ENCODE results near the gene EFNA2. TPM values are rescaled to one million over a fixed set of nuclear protein-coding genes. Genes with fewer than 3 reads are reported as not detected.
A peak's percentile ranks its signal among the peaks of the same experiment; 100 is the strongest.

EFNA2 gene
- polyA plus RNA-seq, 3 donors, result not detected

DNA sequence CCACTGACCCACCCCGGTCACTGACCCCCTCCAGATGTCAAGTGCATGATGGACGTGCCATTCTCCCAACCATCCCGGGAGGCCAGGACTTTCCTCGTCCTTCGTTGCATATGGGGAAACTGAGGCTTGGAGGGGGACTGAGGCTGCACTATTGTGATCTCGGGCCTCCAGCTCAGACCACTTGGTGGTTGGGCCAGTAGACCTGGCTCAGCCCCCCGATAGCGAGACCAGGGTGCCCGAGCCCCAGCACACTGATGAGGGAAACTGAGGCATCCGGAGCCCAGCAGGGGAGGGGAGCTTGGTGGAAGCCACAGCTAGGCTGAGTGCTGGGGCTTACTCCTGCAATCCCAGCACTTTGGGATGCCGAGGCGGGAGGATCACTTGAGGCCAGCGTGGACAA is 10.4 kb downstream of the EFNA2 start:
- Histone ChIP-seq H3K27ac (ENCODE audit: low read depth in 1 of 2, low read length in 2 of 2) (no peak overlapping the region), H3K9ac (ENCODE audit: insufficient read depth, low read length, poor library complexity, severe bottlenecking) (no peak overlapping the region), H4K20me1 (ENCODE audit: insufficient read depth, low read length) (no peaks in the 10 kb centered on the region), H3K36me3 (replicated peaks in 1 of 2; ENCODE audit: control insufficient read depth in 1 of 2, insufficient read depth in 2 of 2, low read length in 2 of 2) (no peaks in the 10 kb centered on the region), H3K79me2 (ENCODE audit: insufficient read depth, low read length) (no peaks in the 10 kb centered on the region), H3K9me3 (replicated peaks in 1 of 2; ENCODE audit: control insufficient read depth in 1 of 2, insufficient read depth in 1 of 2, low read length in 2 of 2) (no peaks in the 10 kb centered on the region), H2AFZ (ENCODE audit: insufficient read depth, low read depth, low read length, poor library complexity, severe bottlenecking) (no peak overlapping the region), H3K27me3 (ENCODE audit: control insufficient read depth in 2 of 2, insufficient read depth in 2 of 2, low read length in 2 of 2) (peaks cover 0 to 12% of the 10 kb centered on the region in 2 donors), H3K4me1 (ENCODE audit: control insufficient read depth in 1 of 2, insufficient read depth in 2 of 2, low read length in 2 of 2) (peaks cover 7 to 8% of the 10 kb centered on the region in 2 donors), H3K4me2 (replicated peaks; ENCODE audit: extremely low read depth, low read length, poor library complexity, severe bottlenecking) (no peak overlapping the region), H3K4me3 (replicated peaks in 1 of 3; ENCODE audit: low read depth in 2 of 3, low read length in 3 of 3) (no peak overlapping the region)
- Mint-ChIP-seq H3K4me1 (peaks cover 7% of the 10 kb centered on the region), H3K27ac (no peak overlapping the region), H3K27me3 (ENCODE audit: low read depth in 3 of 3) (peaks cover 12 to 42% (median 27%) of the 10 kb centered on the region in 3 donors), H3K36me3 (no peaks in the 10 kb centered on the region), H3K4me3 (peak overlapping the region in 1 of 2 donors; percentile 26), H3K9me3 (peaks cover 0 to 8% (median 0%) of the 10 kb centered on the region in 7 donors)
- intact Hi-C loops (cut with micrococcal nuclease), result no loop called here
- DNase-seq, result no peak
- no peak for TF ChIP-seq CTCF (IDR thresholded peaks at IDR 0.05)
- 90% methylated on average over 7 of the region's 13 CpGs for whole genome bisulfite sequencing (ENCODE audit: insufficient coverage)

DNA sequence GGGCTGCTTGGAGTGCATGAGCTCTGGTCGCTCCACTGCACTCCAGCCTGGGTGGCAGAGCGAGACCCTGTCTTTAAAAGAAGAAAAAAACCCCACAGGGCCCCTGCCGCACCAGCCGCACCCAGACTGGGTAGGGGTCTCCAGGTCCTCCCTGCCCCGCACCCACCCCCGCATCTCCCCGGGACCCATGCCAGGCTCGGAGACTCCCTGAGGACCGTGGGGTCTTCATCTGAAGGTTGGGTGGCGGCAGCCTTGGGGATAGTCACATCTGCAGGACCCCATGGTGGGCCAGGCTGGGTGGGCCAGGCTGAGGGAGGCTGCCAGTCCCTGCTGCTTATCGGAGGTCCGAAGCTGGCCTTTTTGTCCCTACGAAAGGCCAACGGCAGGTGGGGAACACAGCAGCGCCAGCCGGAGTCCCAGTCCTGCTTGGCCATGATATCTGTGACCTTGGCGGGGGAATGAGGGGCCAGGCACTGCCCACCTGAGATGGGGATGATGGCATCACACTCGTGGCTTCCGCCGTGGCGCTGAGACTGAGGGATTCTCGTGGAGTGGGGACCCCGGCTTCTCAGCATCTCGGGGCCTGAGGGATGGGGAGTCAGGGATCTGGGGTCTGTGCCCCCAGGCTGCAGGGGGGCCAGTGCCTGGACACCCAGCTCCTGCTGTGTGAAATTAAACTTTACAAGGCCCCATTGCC is 11.1 kb downstream of the EFNA2 start:
- H3K9me3 ChIP-seq (replicated peaks in 1 of 2; ENCODE audit: control insufficient read depth in 1 of 2, insufficient read depth in 1 of 2, low read length in 2 of 2), result no peaks in the 10 kb centered on the region
- no peak overlapping the region for H3K27ac Mint-ChIP-seq
- H3K27me3 ChIP-seq (ENCODE audit: control insufficient read depth in 2 of 2, insufficient read depth in 2 of 2, low read length in 2 of 2), result peaks cover 0 to 12% of the 10 kb centered on the region in 2 donors
- peaks cover 12 to 40% (median 27%) of the 10 kb centered on the region in 3 donors for H3K27me3 Mint-ChIP-seq (ENCODE audit: low read depth in 3 of 3)
- no peak overlapping the region for H3K9ac ChIP-seq (ENCODE audit: insufficient read depth, low read length, poor library complexity, severe bottlenecking)
- no peak overlapping the region for H3K27ac ChIP-seq (ENCODE audit: low read depth in 1 of 2, low read length in 2 of 2)
- no peak for DNase-seq
- peaks cover 0 to 8% (median 0%) of the 10 kb centered on the region in 7 donors for H3K9me3 Mint-ChIP-seq
- no peak overlapping the region for H3K4me2 ChIP-seq (replicated peaks; ENCODE audit: extremely low read depth, low read length, poor library complexity, severe bottlenecking)
- no peaks in the 10 kb centered on the region for H3K79me2 ChIP-seq (ENCODE audit: insufficient read depth, low read length)
- no peak for TF ChIP-seq CTCF (IDR thresholded peaks at IDR 0.05)
- intact Hi-C loops (cut with micrococcal nuclease), result no loop called here
- no peak overlapping the region for H3K4me3 ChIP-seq (replicated peaks in 1 of 3; ENCODE audit: low read depth in 2 of 3, low read length in 3 of 3)
- H2AFZ ChIP-seq (ENCODE audit: insufficient read depth, low read depth, low read length, poor library complexity, severe bottlenecking), result no peak overlapping the region
- H3K4me3 Mint-ChIP-seq, result peak overlapping the region in 1 of 2 donors; percentile 26
- no peaks in the 10 kb centered on the region for H3K36me3 ChIP-seq (replicated peaks in 1 of 2; ENCODE audit: control insufficient read depth in 1 of 2, insufficient read depth in 2 of 2, low read length in 2 of 2)
- H3K36me3 Mint-ChIP-seq, result no peaks in the 10 kb centered on the region
- H4K20me1 ChIP-seq (ENCODE audit: insufficient read depth, low read length), result no peaks in the 10 kb centered on the region
- H3K4me1 ChIP-seq (ENCODE audit: control insufficient read depth in 1 of 2, insufficient read depth in 2 of 2, low read length in 2 of 2), result peaks cover 7 to 8% of the 10 kb centered on the region in 2 donors
- WGBS (ENCODE audit: insufficient coverage), result 90% methylated on average over 17 of the region's 24 CpGs
- peaks cover 7% of the 10 kb centered on the region for H3K4me1 Mint-ChIP-seq

Data from CD14-positive monocyte (primary cell).